Neural crest cell (in vitro differentiated cells): ENCODE results near the gene PHLDA3. TPM values are rescaled to one million over a fixed set of nuclear protein-coding genes. Genes with fewer than 3 reads are reported as not detected.

Experiments used
- DNase-seq: peaks from one replicate; pipeline ENCODE4 v3.0.0; 2021; ENCODE audit warnings: low read depth, mixed read lengths, low spot score
- H3K27ac Mint-ChIP-seq: one replicate; pipeline ENCODE4 v1.8.0; 2021; ENCODE audit warnings: mild to moderate bottlenecking, mixed read lengths; ENCODE audit not compliant: unreplicated experiment
- H3K27me3 Mint-ChIP-seq: 2 replicates; pipeline ENCODE4 v1.8.0; 2021; ENCODE audit warnings: low read depth, mild to moderate bottlenecking, mixed read lengths
- H3K36me3 Mint-ChIP-seq: 2 replicates; pipeline ENCODE4 v1.8.0; 2021; ENCODE audit warnings: low read depth, mild to moderate bottlenecking, mixed read lengths
- H3K4me1 Mint-ChIP-seq: 2 replicates; pipeline ENCODE4 v1.8.0; 2021; ENCODE audit warnings: mixed read lengths
- H3K4me3 Mint-ChIP-seq: one replicate; pipeline ENCODE4 v1.8.0; 2021; ENCODE audit warnings: mild to moderate bottlenecking, mixed read lengths
- H3K9me3 Mint-ChIP-seq: 2 replicates; pipeline ENCODE4 v1.8.0; 2021; ENCODE audit warnings: mixed read lengths
- CTCF ChIP-seq: fragments of 200-600 bp; sonication (generic); conservative IDR thresholded peaks from 2 replicates; pipeline ENCODE4 v1.5.0; 2021; ENCODE audit warnings: antibody characterized with exemption, mild to moderate bottlenecking
- total RNA-seq: library from RNA; stranded (reverse); gene quantifications from 2 replicates; pipeline ENCODE4 v1.2.1, GENCODE V29; 2021

Gene PHLDA3
- total RNA-seq, 1 donor from 2014 or later: 10.7 TPM

DNA sequence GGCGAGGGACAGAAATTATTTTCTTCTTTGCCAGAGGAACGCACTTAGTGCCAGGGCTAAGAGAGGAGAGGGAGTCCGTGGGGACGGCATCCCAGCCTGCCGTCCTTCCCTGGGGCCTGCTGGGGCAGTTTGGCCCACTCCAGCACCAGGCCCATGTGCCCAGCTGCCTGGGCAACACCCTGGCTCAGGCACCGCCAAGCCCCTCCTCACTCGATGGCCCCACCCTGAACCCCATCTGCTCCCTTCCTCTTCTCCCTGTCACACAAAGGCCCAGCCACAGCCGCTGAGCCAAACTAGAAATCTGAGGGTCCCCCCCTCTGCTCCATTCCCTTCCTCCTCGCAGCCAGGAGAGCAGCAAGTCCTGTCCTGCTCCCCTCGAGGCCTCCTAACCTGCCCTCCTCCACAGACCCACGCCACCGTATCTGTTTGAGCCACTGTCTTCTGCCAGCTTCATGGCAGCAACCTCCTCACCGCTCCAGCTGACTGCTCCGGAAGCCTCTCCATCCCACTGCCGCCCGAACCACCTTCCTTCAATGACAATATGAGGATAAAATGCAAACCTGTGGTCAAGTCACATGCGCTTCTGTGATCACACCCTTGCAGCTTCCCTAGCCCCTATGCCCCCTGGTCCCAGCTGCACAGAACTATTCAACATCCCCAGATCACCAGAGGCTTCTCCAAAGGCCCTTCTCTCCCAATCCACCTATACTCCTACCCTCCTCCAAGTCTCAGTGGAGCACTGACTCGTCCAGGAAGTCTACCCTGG lies 39.1 kb downstream of the PHLDA3 start:
- Mint-ChIP-seq H3K27me3 (no peaks in the 10 kb centered on the region), H3K4me3 (no peak overlapping the region), H3K9me3 (no peaks in the 10 kb centered on the region), H3K27ac (peak overlapping the region; percentile 81), H3K4me1 (peaks cover 10% of the 10 kb centered on the region), H3K36me3 (no peaks in the 10 kb centered on the region)
- no peak for DNase-seq
- TF ChIP-seq CTCF: no peak

GRCh38 chr1:201427963-201428362 lies 41.0 kb downstream of the PHLDA3 start:
- TF ChIP-seq CTCF: no peak
- Mint-ChIP-seq H3K27ac (no peak overlapping the region), H3K9me3 (no peaks in the 10 kb centered on the region), H3K4me1 (peaks cover 20% of the 10 kb centered on the region), H3K36me3 (no peaks in the 10 kb centered on the region), H3K27me3 (no peaks in the 10 kb centered on the region), H3K4me3 (no peak overlapping the region)
- no peak for DNase-seq

- Mint-ChIP-seq H3K9me3 (no peaks in the 10 kb centered on the region), H3K36me3 (no peaks in the 10 kb centered on the region), H3K27me3 (no peaks in the 10 kb centered on the region), H3K4me3 (no peak overlapping the region), H3K4me1 (peaks cover 27% of the 10 kb centered on the region), H3K27ac (no peak overlapping the region)
- no peak for TF ChIP-seq CTCF
- DNase-seq: no peak
Observed at GRCh38 chr1:201426479-201427310, 42.3 kb downstream of the PHLDA3 start.

DNA sequence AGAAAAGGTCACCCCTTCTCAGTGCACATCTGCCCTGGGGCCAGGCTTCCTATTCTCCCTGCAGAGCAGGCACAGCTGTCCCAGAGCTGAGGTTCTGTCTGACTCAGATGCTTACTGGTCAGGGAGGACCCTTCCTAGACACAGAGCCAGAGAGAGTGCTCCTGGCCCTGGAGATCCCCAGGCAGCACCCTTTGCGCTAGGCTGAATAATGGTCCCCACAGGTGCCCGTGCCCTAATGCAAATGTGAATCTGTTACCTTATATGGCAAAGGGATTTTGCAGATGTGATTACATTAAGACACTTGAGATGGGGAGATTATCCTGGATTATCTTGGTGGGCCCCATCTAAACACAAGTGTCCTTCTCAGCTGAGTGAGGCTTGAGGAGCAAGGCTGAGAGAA lies 44.8 kb downstream of the PHLDA3 start:
- TF ChIP-seq CTCF: no peak
- no peaks in the 10 kb centered on the region for H3K9me3 Mint-ChIP-seq
- H3K36me3 Mint-ChIP-seq: no peaks in the 10 kb centered on the region
- H3K27me3 Mint-ChIP-seq: no peaks in the 10 kb centered on the region
- H3K4me1 Mint-ChIP-seq: peaks cover 33% of the 10 kb centered on the region
- H3K4me3 Mint-ChIP-seq: no peak overlapping the region
- H3K27ac Mint-ChIP-seq: peak overlapping the region; percentile 57
- no peak for DNase-seq

DNA sequence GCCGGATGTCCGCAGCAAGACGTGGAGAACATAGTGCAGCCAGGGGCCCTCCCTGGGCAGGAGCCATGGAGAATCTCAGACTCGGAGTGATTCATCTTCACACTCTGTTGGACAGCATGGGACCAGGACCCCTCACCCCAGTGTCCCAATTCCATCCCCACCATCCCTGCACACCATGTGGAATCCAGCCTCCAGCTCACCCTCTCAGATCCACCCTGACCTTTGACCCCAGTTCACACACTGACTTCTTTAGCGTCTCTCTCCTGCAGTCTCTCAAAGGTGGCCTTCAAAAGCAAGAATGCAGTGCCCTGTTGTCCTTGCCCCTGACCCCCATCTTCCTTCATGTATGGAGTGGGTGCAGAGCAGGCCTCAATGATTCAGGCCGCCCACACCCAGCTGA lies 45.3 kb downstream of the PHLDA3 start:
- no peaks in the 10 kb centered on the region for H3K9me3 Mint-ChIP-seq
- no peak overlapping the region for H3K27ac Mint-ChIP-seq

More for the DNA sequence above, 45.3 kb downstream of the PHLDA3 start:
- Mint-ChIP-seq H3K27me3 (no peaks in the 10 kb centered on the region), H3K36me3 (no peaks in the 10 kb centered on the region), H3K4me3 (no peak overlapping the region), H3K4me1 (peaks cover 33% of the 10 kb centered on the region)
- no peak for DNase-seq
- TF ChIP-seq CTCF: no peak
